Measurements from ENCODE around the gene RNF208.

DNA sequence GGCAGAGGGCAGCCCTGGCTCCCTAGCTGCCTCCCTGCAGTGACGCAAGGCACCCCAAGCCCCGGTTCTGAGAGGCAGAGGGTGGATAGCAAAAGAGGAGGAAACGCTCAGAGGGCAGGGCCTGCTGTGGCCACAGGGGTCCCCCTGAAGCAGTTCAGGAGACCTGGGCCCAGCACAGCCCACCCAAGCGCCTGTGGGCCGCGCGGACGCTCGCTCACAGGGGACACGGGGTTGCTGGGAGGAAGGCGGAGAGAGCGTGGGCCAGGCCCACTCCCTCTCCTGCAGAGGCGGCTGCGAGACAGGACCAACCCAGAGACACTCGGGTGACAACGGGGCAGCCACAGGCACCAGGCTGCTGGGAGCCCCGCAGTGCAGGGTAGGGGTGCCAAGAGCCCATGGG, 42.3 kb downstream of the RNF208 start:
- TF ChIP-seq, protein P1, sequence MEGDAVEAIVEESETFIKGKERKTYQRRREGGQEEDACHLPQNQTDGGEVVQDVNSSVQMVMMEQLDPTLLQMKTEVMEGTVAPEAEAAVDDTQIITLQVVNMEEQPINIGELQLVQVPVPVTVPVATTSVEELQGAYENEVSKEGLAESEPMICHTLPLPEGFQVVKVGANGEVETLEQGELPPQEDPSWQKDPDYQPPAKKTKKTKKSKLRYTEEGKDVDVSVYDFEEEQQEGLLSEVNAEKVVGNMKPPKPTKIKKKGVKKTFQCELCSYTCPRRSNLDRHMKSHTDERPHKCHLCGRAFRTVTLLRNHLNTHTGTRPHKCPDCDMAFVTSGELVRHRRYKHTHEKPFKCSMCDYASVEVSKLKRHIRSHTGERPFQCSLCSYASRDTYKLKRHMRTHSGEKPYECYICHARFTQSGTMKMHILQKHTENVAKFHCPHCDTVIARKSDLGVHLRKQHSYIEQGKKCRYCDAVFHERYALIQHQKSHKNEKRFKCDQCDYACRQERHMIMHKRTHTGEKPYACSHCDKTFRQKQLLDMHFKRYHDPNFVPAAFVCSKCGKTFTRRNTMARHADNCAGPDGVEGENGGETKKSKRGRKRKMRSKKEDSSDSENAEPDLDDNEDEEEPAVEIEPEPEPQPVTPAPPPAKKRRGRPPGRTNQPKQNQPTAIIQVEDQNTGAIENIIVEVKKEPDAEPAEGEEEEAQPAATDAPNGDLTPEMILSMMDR (IDR thresholded peaks at IDR 0.05), result no peak
- no peak for TF ChIP-seq EZH2 (IDR thresholded peaks at IDR 0.05; ENCODE audit: borderline replicate concordance, insufficient read depth, low read depth, low read length, poor library complexity, severe bottlenecking)

Measured in B cell (primary cell).